HK-2 (cell line): ENCODE measurements around the gene TMSB4X.
"Not testable (repeated sequence)": the region's sequence is repeated elsewhere in the genome, so short reads cannot be mapped to it uniquely, and the experiment has no call there.

Source experiments
- DNase-seq: peaks from one replicate; pipeline ENCODE4 v3.0.0-alpha.2; 2018; ENCODE audit not compliant: unreplicated experiment

The TMSB4X gene

GRCh38 chrX:12955882-12956703 lies 18.8 kb upstream of the TMSB4X start:
- DNase-seq: peak; percentile 80

GRCh38 chrX:12956704-12957534 lies 18.0 kb upstream of the TMSB4X start:
- peak; percentile 32 for DNase-seq

GRCh38 chrX:12958059-12958458 lies 16.9 kb upstream of the TMSB4X start:
- DNase-seq: no peak

- no peak for DNase-seq
These were observed 16.4 kb upstream of the TMSB4X start for GRCh38 chrX:12958461-12958860.

- no peak for DNase-seq
These were observed 13.7 kb upstream of the TMSB4X start for GRCh38 chrX:12961196-12961718.

GRCh38 chrX:12962041-12962504 lies 12.8 kb upstream of the TMSB4X start:
- no peak for DNase-seq

- DNase-seq: not testable (repeated sequence)
These were observed 11.6 kb upstream of the TMSB4X start for GRCh38 chrX:12963210-12963850.

GRCh38 chrX:12965131-12965940 lies 9.6 kb upstream of the TMSB4X start:
- DNase-seq: no peak

- no peak for DNase-seq
These were observed 8.8 kb upstream of the TMSB4X start for GRCh38 chrX:12966151-12966550.

- DNase-seq: no peak
These were observed 7.0 kb upstream of the TMSB4X start for GRCh38 chrX:12967711-12968465.

- no peak for DNase-seq
These were observed 4.2 kb upstream of the TMSB4X start for GRCh38 chrX:12970691-12971202.

GRCh38 chrX:12971282-12972003 lies 3.5 kb upstream of the TMSB4X start:
- no peak for DNase-seq

GRCh38 chrX:12972243-12972642 lies 2.7 kb upstream of the TMSB4X start:
- no peak for DNase-seq

GRCh38 chrX:12972878-12973560 lies 1.9 kb upstream of the TMSB4X start:
- DNase-seq: no peak

- DNase-seq: no peak
These were observed 1.2 kb upstream of the TMSB4X start for GRCh38 chrX:12973561-12974304.

GRCh38 chrX:12974305-12974795 lies 560 bp upstream of the TMSB4X start:
- peak; percentile 73 for DNase-seq

- DNase-seq: peak; percentile 31
These were observed 708 bp downstream of the TMSB4X start for GRCh38 chrX:12975670-12975965.

- DNase-seq: peak; percentile 44
These were observed 1.2 kb downstream of the TMSB4X start for GRCh38 chrX:12975991-12976558.
